ENCODE data around the gene PFDN2.
"Not testable (repeated sequence)": the region's sequence is repeated elsewhere in the genome, so short reads cannot be mapped to it uniquely, and the experiment has no call there.

Gene PFDN2

DNA sequence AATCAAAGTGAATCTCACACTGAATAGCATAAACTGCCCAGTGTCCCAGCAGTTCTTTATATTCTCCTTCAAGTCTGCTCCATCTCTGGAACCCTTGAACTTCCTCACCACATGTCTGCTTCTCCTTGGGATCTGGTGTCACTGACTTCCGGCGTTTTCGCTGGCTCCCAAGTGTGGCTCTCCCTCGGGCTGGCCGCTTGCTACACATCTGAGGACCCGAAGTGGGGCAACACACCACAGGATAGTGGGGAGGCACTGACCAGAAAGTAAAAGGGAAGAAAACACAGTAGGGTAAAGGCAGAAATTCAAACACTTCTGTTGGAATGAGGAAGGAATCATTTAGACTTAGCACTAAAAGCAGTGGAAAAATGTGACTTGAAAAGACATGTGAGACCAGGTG is 5.1 kb upstream of the PFDN2 start:
- TF ChIP-seq, protein P1, sequence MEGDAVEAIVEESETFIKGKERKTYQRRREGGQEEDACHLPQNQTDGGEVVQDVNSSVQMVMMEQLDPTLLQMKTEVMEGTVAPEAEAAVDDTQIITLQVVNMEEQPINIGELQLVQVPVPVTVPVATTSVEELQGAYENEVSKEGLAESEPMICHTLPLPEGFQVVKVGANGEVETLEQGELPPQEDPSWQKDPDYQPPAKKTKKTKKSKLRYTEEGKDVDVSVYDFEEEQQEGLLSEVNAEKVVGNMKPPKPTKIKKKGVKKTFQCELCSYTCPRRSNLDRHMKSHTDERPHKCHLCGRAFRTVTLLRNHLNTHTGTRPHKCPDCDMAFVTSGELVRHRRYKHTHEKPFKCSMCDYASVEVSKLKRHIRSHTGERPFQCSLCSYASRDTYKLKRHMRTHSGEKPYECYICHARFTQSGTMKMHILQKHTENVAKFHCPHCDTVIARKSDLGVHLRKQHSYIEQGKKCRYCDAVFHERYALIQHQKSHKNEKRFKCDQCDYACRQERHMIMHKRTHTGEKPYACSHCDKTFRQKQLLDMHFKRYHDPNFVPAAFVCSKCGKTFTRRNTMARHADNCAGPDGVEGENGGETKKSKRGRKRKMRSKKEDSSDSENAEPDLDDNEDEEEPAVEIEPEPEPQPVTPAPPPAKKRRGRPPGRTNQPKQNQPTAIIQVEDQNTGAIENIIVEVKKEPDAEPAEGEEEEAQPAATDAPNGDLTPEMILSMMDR (conservative IDR thresholded peaks at IDR 0.05) = no peak
- no peak for TF ChIP-seq ZFX (IDR thresholded peaks at IDR 0.05)
- no peak overlapping the region for H3K27ac ChIP-seq

DNA sequence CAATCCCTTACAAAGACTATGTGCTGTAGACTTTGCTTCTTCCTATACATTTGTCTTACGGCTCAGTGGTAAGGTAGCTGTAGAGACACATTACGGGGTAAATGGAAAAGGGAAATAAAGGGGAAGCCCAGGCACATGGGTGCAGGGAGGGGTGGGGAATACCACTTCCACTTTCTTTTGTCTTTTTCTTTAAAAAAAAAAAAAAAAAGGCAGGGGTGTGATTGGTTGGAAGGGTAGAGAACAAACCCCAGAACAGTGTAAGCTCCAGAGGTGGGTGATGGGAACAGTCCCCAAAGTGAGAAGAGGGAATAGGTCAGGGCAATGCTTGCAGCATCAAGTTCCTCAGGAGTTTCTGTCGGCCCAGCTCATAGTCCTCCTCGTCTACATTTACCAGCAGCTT is 4.0 kb upstream of the PFDN2 start:
- no peak overlapping the region for H3K27ac ChIP-seq
- no peak for TF ChIP-seq ZFX (IDR thresholded peaks at IDR 0.05)
- TF ChIP-seq, protein P1 (conservative IDR thresholded peaks at IDR 0.05) = no peak

DNA sequence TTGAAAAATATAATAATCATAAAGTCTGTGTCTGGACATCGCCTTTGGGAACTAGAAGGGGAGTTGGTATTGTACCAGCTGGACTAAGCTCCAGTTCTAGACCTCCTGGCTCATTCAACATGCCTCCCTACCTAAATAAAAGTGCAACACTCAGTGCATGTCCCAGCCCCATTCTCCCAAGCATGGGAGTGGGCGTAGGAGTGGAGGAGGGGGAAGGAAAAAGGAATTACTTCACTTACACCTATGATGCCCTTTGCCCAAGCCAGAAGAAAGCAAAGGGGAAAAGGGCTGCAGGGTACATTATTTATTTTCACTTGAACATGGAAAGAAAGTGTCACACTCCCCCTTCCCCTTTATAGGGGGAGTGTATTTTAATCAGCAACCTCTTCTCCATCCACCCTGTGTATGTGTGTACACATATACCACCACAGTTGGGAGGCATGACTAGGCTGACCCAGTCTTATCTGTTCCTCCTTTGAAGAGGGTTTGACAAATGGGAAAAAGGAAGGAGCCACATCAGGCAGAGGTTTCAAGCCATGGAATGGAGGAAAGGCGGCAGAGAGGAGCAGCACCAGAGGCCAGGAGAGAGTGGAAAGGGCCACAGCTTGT is 3.3 kb upstream of the PFDN2 start:
- TF ChIP-seq ZFX (IDR thresholded peaks at IDR 0.05) = no peak
- TF ChIP-seq, protein P1 (conservative IDR thresholded peaks at IDR 0.05) = no peak

DNA sequence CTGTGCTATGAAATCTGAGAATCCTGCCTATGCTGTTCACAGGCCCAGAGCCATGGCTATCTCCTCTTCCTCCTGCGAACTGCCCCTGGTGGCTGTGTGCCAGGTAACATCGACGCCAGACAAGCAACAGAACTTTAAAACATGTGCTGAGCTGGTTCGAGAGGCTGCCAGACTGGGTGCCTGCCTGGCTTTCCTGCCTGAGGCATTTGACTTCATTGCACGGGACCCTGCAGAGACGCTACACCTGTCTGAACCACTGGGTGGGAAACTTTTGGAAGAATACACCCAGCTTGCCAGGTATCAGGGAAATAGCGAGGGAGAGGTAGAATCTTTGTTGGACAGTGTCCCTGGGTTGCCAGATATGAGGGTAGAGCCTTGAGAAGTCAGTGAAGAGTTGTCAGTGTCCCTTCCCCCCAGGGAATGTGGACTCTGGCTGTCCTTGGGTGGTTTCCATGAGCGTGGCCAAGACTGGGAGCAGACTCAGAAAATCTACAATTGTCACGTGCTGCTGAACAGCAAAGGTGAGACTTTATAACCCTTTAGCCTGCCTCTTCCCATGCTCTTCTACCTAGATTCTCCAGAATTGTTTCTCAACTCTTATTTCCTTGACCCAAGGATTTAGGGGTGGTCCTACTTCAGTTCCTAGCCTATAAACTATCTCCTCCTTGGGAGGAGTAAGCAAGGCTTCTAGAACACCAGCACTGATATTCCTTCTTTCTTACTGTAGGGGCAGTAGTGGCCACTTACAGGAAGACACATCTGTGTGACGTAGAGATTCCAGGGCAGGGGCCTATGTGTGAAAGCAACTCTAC is 1.5 kb upstream of the PFDN2 start:
- no peak for TF ChIP-seq ZFX (IDR thresholded peaks at IDR 0.05)
- TF ChIP-seq, protein P1 (conservative IDR thresholded peaks at IDR 0.05) = peak; percentile 64
- H3K27ac ChIP-seq = peak overlapping the region; percentile 92

More for the DNA sequence above, 3.3 kb upstream of the PFDN2 start:
- no peak overlapping the region for H3K27ac ChIP-seq

DNA sequence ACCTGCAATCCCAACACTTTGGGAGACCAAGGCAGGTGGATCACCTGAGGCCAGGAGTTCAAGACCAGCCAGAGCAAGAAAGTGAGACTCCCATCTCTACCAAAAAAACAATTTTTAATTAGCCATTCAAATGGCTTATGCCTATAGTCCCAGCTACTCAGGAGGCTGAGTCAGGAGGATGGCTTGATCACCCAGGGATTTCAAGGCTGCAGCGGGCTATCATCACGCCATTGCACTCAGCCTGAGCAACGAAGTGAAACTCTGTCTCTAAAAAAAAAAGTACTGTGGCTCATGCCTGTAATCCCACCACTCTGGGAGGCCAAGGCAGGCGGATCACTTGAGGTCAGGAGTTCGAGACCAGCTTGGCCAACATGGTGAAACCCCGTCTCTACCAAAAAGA is 1.9 kb downstream of the PFDN2 start:
- H3K27ac ChIP-seq = not testable (repeated sequence)

DNA sequence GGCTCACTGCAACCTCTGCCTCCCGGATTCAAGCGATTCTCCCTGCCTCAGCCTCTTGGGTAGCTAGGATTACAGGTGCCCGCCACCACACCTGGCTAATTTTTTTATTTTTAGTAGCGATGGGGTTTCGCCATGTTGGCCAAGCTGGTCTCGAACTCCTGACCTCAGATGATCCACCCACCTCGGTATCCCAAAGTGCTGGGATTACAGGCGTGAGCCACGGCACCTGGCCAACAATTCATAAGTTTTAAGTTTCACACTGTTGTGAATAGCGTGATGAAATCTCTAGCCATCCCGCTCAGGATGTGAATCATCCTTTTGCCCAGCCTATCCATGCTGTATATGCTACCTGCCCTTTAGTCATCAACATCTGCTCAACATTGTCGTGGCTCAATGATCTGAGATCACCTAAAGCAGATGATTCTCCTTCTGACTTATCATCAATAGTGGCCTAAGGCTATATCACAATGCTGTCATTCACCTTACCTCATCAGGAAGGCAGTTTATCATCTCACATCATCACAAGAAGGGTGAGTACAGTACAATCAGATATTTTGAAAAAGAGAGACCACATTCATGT is 2.6 kb downstream of the PFDN2 start:
- no peak for TF ChIP-seq ZFX (IDR thresholded peaks at IDR 0.05)
- TF ChIP-seq, protein P1 (conservative IDR thresholded peaks at IDR 0.05) = no peak
- H3K27ac ChIP-seq = no peak overlapping the region

DNA sequence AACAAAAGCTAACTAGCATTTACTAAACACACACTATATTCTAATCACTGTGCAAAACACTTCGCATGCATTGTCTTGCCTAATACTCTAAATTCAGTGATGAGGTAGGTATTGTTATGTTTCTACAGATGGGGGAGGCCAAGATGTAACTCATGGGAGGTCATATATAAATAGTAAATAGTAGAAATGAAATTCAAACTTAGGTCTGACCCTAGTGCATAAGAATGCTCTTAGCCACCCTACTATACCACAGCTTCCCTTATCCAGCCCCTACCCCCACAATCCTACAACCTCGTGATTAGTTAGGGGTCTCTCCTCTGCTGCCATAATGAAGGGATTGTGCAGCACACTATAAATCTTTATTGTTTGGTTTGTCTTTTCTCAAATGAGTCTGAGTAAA is 3.3 kb downstream of the PFDN2 start:
- TF ChIP-seq, protein P1 (conservative IDR thresholded peaks at IDR 0.05) = no peak
- no peak for TF ChIP-seq ZFX (IDR thresholded peaks at IDR 0.05)
- H3K27ac ChIP-seq = no peak overlapping the region

All from C4-2B (cell line).